T1000 (cell line): Measurements from ENCODE around the gene SQOR.
A peak's percentile ranks its signal among the peaks of the same experiment; 100 is the strongest.

Experiments
- DNase-seq: peaks from one replicate; lab custom pipeline; 2025; ENCODE audit warnings: mixed read lengths; lab: John Stamatoyannopoulos, UW

SQOR gene

GRCh38 chr15:45634432-45635190 lies at the start of gene SQOR:
Gene SQOR, plus strand, starts transcription at chr15:45635029. Its CDS starts 23,895 bp downstream, at chr15:45658924.
- no peak for DNase-seq

DNA sequence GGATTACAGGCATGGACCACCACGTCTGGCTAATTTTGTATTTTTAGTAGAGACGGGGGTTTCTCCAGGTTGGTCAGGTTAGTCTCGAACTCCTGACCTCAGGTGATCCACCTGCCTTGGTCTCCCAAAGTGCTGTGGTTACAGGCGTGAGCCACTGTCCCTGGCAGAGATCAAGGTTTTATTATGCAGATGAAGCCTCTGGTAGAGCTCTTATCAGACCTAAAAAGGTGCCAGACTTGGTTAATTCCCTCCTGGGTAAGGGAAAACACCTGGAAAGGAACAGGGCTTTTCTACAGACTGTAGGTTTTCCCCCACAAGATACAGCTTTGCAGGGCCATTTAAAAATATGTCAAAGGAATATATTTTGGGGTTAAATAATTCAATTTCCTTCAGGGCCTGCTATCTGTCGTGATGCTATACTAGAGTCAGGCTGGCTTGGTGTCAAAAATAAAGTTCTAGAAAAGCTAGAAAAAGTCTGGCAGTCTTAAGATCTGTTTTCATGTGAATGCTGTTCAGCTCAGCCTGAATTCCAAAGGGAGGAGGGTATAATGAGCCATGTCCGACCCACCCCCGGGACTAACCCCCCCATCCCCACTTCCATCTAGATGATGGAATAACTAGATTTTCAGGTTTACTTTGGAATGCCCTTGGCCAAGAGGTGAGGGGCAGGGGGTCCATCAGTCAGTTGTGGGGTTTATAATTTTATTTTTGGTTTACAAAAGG lies 49.6 kb upstream of the SQOR start:
- no peak for DNase-seq

- DNase-seq = no peak
These were observed 48.7 kb upstream of the SQOR start for GRCh38 chr15:45586125-45586524.

- no peak for DNase-seq
These were observed 48.2 kb upstream of the SQOR start for GRCh38 chr15:45586601-45587094.

DNA sequence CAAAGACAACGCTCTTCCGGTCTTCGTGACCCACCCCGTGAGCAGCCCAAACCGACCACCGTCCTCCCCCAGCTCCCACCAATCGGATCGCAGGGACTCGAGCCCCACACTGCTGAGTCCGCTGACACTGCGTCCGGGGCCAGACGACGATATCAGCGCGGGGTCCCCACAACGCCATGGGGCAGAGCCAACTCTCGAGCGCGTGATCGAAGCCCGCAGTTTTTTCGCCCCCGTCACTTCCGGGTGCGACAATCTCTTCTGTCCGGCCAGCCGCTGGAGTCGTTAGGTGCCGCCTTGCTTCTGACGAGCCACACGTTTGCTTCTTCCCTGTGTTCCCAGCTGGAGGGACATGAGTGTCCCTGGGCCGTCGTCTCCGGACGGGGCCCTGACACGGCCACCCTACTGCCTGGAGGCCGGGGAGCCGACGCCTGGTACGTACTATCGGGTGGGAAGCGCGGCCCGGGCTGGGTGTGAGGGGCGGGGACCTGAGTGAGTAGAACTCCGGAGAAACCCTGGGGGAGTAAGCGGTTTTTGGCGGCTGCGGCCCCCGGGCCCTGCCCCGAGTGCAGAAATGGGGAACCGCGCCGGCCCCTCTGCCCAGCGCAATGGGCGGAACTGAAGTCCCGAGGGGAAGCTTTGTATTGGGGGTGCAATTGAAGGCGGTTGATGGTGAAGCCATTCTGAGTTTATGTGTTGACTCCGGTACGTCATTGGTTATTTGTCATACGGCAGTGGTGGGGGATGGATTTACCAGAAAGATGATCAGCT lies 47.5 kb upstream of the SQOR start, which contains the start of gene BLOC1S6:
TSS of gene BLOC1S6 (plus strand) at position 285 of the 768 bp plus-strand sequence. CDS start at position 350, 65 bp downstream.
- DNase-seq = peak; percentile 84

GRCh38 chr15:45587863-45588170 lies 47.0 kb upstream of the SQOR start:
- DNase-seq = no peak

- DNase-seq = no peak
These were observed 46.5 kb upstream of the SQOR start for GRCh38 chr15:45588219-45588875.

DNA sequence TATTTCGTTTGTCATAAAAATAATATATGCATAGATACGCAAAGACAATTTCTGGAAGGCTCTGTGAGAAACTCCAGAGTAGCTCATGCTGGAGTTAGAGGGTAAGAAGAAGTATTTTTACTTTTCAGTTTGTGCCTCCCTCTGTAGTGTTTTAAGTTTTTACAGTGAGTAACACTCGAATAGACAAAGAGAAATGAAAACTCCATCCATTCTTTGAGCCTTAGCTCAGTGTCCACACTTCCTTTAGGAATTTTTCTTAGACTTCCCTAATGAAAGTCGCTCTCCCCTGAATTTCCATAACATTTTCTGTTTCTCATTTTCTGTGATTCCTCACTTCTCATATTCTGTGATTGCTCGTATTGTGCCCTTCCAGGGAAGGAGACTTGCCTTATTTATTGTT lies 45.6 kb upstream of the SQOR start:
- no peak for DNase-seq

DNA sequence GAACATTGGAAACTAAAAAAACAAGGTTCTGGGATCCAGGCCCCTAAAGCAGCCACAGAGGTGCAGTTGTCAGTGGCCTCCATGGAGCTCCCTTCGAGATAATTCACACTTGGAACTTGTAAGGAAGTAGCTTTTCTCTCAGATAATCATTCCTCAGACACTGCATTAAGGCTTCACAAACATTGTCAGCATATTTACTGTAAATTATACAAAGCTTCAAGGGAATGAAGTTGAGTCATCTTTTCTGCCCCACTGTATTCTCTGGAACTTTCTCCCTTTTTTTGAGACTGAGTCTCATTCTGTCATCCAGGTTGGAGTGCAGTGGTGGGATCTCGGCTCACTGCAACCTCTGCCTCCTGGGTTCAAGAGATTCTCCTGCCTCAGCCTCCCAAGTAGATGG lies 40.5 kb upstream of the SQOR start:
- DNase-seq = no peak

- DNase-seq = no peak
These were observed 39.8 kb upstream of the SQOR start for GRCh38 chr15:45594835-45595530.

DNA sequence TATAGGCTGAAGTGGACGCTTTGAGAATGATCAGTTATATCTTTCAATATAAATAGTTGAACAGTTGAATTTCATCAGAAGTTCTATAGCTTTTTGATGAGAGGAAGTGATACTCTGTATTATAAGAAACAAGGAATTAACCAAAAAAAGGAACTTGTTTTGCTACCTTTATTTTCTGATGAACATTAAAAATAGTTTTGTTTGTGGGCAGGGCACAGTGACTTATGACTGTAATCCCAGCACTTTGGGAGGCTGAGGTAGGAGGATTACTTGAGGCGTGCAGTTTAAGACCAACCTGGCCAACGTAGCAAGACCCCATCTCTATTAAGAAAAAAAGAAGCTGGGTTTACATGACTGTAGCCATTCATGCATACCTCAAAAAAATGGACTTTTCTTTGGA lies 30.9 kb upstream of the SQOR start:
- DNase-seq = no peak

DNA sequence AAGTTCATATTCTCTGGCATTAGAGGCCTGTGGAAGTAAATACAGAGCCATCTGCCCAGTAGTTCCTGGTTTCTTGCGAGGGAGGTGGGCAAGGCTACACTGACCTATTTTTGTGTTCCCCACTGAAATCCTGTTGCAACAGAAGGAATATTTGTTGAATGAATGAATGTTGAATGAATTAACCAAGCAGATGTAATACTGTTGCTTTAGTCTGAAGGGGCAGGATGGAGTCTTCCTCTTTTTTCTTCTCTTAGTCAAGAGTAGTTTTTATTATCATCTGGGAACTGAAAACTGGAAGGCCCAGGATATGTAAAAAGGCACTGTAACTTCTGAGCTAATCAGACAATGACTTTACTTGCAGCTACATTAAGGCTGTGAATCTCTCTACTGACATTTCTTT lies 30.5 kb upstream of the SQOR start:
- no peak for DNase-seq

GRCh38 chr15:45606413-45606812 lies 28.4 kb upstream of the SQOR start:
- DNase-seq = no peak

- no peak for DNase-seq
These were observed 28.0 kb upstream of the SQOR start for GRCh38 chr15:45606841-45607240.

DNA sequence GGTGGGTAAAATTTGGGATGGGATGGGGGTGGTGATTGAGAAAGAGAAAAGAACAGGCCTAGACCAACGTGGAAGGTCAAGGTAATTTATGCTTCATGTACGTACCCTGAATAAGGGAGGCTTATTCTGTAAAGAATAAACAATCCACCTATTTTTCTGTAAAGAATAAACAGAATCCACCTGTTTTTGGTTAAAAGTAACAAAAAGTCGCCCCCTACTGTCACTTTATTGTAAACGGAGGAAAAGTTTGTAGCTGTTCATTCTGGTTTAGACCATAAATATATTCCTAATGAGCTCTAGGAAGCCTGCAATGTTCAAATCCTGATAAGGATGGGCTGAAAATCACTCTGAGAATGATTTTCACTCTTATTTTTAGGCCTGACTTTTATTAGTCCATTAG lies 23.5 kb upstream of the SQOR start:
- DNase-seq = no peak

- DNase-seq = no peak
These were observed 21.9 kb upstream of the SQOR start for GRCh38 chr15:45612790-45613415.

DNA sequence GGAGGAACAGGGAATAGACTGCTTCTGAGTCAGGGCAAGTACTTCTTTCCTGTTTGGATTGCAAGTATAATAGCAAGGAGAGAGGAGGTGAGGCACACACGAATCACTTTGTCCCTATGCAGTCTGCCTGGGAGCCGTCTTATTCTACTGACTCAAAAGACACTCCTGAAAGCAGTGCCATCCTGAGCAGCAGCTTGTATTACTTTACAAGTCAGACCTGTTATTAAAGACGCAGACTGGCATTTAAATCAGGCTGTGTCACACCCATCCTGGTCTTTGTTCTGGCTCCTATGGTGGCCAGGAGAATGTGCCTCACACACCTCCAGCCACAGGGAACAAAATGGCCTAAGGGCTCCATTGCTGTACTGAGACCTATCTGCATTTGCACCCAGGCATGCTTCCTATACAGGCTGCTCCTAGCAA lies 17.9 kb upstream of the SQOR start:
- no peak for DNase-seq

- no peak for DNase-seq
These were observed 16.0 kb upstream of the SQOR start for GRCh38 chr15:45618813-45619212.

- DNase-seq = no peak
These were observed 6.7 kb upstream of the SQOR start for GRCh38 chr15:45628136-45628535.

GRCh38 chr15:45630917-45631691 lies 3.7 kb upstream of the SQOR start:
- peak; percentile 53 for DNase-seq
